Measurements from ENCODE around the gene SLCO3A1.

Gene SLCO3A1

GRCh38 chr15:92157666-92158298 lies 304.3 kb downstream of the SLCO3A1 start:
- ATAC-seq (ENCODE audit: insufficient read depth, low read depth) (no peak), DNase-seq (no peak)
- Histone ChIP-seq H4K20me1 (ENCODE audit: insufficient read depth, low read length) (no peaks in the 10 kb centered on the region), H3K36me3 (ENCODE audit: insufficient read depth, low read length) (no peaks in the 10 kb centered on the region), H3K9me3 (ENCODE audit: insufficient read depth, low read length, severe bottlenecking) (no peaks in the 10 kb centered on the region), H3K9ac (ENCODE audit: low read depth, low read length) (no peak overlapping the region), H3K4me1 (ENCODE audit: insufficient read depth, low read length) (no peaks in the 10 kb centered on the region), H3K79me2 (ENCODE audit: insufficient read depth, low read length) (no peaks in the 10 kb centered on the region), H3K4me3 (ENCODE audit: low read depth in 1 of 2, low read length in 2 of 2) (no peak overlapping the region), H3K4me2 (ENCODE audit: insufficient read depth, low read length) (no peak overlapping the region), H2AFZ (ENCODE audit: low read depth, low read length) (no peak overlapping the region), H3K27me3 (ENCODE audit: insufficient read depth, low read length, poor library complexity) (peaks cover 3% of the 10 kb centered on the region), H3K27ac (ENCODE audit: low read length) (no peak overlapping the region)
- TF ChIP-seq EZH2 (IDR thresholded peaks at IDR 0.05; ENCODE audit: borderline replicate concordance, low read depth, low read length, severe bottlenecking) (no peak), CTCF (IDR thresholded peaks at IDR 0.05; ENCODE audit: borderline replicate concordance, extremely low read depth, low read length, poor library complexity, severe bottlenecking) (no peak)

DNA sequence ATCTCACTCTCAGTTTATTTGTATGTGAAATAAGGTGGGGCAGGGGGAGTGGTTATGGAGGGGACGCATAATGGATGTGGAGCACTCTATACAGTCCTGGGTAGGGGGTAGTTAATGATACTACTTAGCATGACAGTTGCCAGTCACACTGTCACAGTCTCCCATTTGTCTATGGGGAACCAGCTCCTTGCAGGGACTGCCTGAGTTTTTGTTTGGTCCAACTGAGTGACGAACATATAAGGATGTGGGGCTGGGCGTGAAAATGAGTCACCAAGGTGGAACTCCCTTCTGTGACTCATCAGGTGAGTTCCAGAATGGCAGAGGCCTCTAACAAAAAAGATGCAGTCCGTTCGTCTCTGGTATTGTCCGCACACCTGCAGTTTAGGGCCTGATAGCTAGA lies 304.9 kb downstream of the SLCO3A1 start:
- TF ChIP-seq CTCF (IDR thresholded peaks at IDR 0.05; ENCODE audit: borderline replicate concordance, extremely low read depth, low read length, poor library complexity, severe bottlenecking), result no peak
- no peak for TF ChIP-seq EZH2 (IDR thresholded peaks at IDR 0.05; ENCODE audit: borderline replicate concordance, low read depth, low read length, severe bottlenecking)
- Histone ChIP-seq H3K4me2 (ENCODE audit: insufficient read depth, low read length) (no peak overlapping the region), H3K36me3 (ENCODE audit: insufficient read depth, low read length) (no peaks in the 10 kb centered on the region), H3K9ac (ENCODE audit: low read depth, low read length) (no peak overlapping the region), H3K4me3 (ENCODE audit: low read depth in 1 of 2, low read length in 2 of 2) (no peak overlapping the region), H4K20me1 (ENCODE audit: insufficient read depth, low read length) (no peaks in the 10 kb centered on the region), H3K27me3 (ENCODE audit: insufficient read depth, low read length, poor library complexity) (peaks cover 3% of the 10 kb centered on the region), H3K27ac (ENCODE audit: low read length) (no peak overlapping the region), H2AFZ (ENCODE audit: low read depth, low read length) (no peak overlapping the region), H3K4me1 (ENCODE audit: insufficient read depth, low read length) (no peaks in the 10 kb centered on the region), H3K9me3 (ENCODE audit: insufficient read depth, low read length, severe bottlenecking) (no peaks in the 10 kb centered on the region), H3K79me2 (ENCODE audit: insufficient read depth, low read length) (no peaks in the 10 kb centered on the region)
- DNase-seq, result no peak
- no peak for ATAC-seq (ENCODE audit: insufficient read depth, low read depth)

- no peak for DNase-seq
- H3K4me2 ChIP-seq (ENCODE audit: insufficient read depth, low read length), result no peak overlapping the region
- no peak overlapping the region for H3K4me3 ChIP-seq (ENCODE audit: low read depth in 1 of 2, low read length in 2 of 2)
- H3K9me3 ChIP-seq (ENCODE audit: insufficient read depth, low read length, severe bottlenecking), result no peaks in the 10 kb centered on the region
- no peak overlapping the region for H3K9ac ChIP-seq (ENCODE audit: low read depth, low read length)
- H3K27ac ChIP-seq (ENCODE audit: low read length), result no peak overlapping the region
- ATAC-seq (ENCODE audit: insufficient read depth, low read depth), result no peak
- H3K4me1 ChIP-seq (ENCODE audit: insufficient read depth, low read length), result no peaks in the 10 kb centered on the region
- H3K36me3 ChIP-seq (ENCODE audit: insufficient read depth, low read length), result no peaks in the 10 kb centered on the region
- TF ChIP-seq CTCF (IDR thresholded peaks at IDR 0.05; ENCODE audit: borderline replicate concordance, extremely low read depth, low read length, poor library complexity, severe bottlenecking) (no peak), EZH2 (IDR thresholded peaks at IDR 0.05; ENCODE audit: borderline replicate concordance, low read depth, low read length, severe bottlenecking) (no peak)
- no peaks in the 10 kb centered on the region for H4K20me1 ChIP-seq (ENCODE audit: insufficient read depth, low read length)
- no peak overlapping the region for H2AFZ ChIP-seq (ENCODE audit: low read depth, low read length)
- no peaks in the 10 kb centered on the region for H3K79me2 ChIP-seq (ENCODE audit: insufficient read depth, low read length)
- H3K27me3 ChIP-seq (ENCODE audit: insufficient read depth, low read length, poor library complexity), result peaks cover 3% of the 10 kb centered on the region
Measured at GRCh38 chr15:92159481-92159880, 306.0 kb downstream of the SLCO3A1 start.
